ENCODE results near the gene LRRC36.

Gene LRRC36

DNA sequence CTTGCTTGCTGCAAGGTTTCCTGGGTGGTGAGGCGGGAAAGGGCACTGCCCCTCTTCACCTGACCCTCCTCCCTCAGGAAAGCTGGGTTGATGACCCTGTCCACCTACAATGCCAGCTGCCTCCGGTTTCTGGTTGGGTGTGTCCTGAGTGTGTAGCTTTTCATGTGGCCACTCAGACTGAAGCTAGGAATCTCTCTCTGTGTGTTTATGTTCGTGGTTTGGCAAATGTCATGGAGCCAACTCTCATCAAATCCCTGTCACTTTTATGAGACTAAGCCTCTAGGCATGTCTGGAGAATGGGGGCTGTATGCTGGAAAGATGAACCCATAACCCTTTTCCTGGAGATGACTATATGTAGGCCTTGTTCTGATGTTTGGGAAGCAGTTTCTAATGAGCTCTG is 30.2 kb upstream of the LRRC36 start:
- no peak for DNase-seq

GRCh38 chr16:67298277-67298676 is 28.3 kb upstream of the LRRC36 start:
- DNase-seq, result no peak

DNA sequence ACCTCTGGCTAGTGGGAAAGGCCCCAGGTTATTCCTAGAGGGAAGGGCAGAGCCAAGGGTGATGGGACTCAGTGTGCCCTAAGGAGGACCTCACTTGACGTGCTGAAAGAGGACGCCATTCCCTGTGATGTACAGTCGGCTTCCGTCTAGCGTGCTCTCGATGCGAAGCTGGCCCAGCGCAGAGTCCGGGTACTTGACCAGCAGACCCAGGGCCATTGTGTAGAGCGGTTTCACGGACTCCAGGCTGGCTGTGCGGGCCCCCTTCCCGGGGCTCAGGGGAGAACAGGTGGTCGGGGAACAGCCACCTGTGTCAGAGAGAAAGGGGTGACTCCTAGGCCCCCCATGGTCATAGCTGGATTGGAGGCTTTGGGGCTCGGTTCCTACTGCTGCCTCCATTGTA is 27.3 kb upstream of the LRRC36 start:
- DNase-seq, result no peak

DNA sequence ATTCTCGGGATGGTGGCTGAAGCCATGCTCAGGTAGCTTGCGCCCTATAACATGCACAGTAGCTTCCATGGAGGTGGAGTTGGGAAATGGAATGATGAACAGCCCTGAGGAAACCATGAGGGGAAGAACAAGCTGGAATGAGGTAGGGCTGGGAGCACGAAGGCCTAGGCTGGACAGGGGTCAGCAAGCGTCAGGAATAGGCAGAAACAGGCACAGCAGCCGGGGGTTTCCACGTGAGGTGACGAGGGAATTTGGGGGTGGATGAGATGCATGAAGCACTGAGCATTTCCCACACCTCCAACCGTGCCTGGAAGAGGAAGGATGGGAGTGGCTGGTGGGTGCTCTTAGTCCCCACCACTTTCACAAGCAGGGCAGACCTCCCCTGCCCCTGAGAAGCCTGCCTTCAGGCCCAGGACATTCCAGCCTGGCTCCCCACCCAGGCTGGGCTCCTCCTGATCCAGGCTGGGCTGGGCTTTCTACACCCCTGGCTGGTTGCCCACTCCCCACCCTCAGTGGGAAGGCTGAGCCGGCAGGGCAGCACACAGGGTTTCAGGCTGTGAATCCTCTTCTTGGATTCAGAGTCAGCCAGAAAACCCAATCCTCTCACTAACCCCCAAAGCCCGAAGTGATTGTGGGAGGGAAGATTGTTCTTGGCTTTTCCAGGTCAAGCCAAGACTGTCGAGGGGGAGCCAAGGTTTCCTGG is 25.4 kb upstream of the LRRC36 start:
- no peak for DNase-seq

DNA sequence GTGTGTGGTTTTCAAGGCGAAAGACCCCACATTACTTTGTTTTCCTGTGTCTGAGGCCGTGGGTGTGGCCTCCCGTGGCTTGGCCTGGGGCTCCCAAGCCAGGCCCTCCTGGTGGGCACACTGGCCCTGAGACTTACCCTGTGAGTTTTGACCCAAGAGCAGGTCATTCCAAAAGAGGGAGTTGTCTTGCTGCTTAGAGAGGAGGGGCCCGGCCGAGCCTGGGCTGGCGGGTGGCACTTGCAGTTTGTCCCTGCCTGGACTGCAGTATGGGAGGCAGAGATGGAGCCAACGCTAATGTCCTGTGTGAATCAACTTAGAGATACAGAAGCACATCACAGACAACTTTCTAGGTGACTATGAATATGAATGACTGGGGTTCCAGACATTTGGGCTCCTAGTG is 24.5 kb upstream of the LRRC36 start:
- no peak for DNase-seq

GRCh38 chr16:67302970-67303369 is 23.6 kb upstream of the LRRC36 start:
- no peak for DNase-seq

GRCh38 chr16:67304020-67304419 is 22.6 kb upstream of the LRRC36 start:
- DNase-seq, result no peak

- no peak for DNase-seq
Measured at GRCh38 chr16:67305216-67306071, 21.2 kb upstream of the LRRC36 start.

GRCh38 chr16:67310561-67310960 is 16.1 kb upstream of the LRRC36 start:
- no peak for DNase-seq

- DNase-seq, result peak; percentile 83
Measured at GRCh38 chr16:67311607-67312488, 14.8 kb upstream of the LRRC36 start.

DNA sequence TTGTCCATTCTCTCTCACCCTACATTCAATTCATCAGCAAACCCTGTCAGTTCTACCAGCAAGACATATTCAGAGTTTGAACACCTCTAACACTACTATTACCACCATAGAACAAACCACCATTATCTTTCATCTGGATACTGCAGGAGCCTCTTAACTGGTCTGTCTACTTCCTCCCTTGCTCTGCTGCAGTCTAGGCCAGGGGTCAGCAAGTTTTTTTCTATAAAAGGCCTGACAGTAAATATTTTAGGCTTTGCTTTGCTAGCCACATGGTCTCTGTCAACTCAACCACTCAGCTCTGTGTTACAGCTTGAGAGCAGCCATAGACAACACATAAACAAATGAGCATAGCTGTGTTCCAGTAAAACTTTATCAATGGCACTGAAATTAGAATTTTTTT is 13.9 kb upstream of the LRRC36 start:
- no peak for DNase-seq

DNA sequence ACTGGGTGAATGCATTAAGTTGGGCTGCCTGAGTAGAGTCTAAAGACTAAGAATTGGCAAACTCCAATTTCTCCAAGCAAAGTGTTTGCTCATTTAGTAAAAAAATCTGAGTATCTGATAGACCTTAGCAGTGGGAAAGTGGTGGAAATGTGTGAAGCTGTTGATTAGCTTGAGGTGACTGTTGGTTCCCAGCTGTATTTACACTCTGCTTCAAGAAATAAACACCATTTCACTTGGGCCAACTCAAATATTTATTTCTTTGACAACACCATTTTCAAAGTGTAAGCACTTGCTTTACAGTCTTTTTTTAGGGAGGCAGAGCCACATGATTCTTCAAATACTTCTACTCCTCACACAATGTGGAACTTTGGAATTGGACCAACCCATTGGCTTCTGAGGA is 8.8 kb upstream of the LRRC36 start:
- DNase-seq, result no peak

- DNase-seq, result no peak
Measured at GRCh38 chr16:67326115-67326471, 522 bp upstream of the LRRC36 start.

DNA sequence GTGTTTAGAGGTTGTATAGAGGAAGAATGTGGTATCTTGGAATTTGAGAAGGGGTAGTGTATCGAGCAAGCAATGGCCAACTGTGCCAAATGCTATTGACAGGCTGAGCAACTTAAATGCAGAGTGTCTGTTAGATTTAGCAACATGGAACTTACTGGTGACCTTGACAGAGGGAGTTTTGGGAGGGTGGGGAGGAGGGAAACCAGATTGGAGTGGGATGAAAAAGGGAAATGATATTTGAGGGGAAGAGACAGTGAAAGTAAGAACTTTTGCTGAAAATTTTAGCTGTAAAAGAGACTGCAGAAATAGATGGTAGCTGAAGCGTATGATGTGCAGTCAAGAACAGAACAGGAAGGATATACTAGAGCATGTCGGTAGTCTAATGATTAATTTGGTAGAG is 1.1 kb downstream of the LRRC36 start:
- DNase-seq, result no peak

- DNase-seq, result no peak
Measured at GRCh38 chr16:67329901-67330300, 3.3 kb downstream of the LRRC36 start.

GRCh38 chr16:67333315-67333714 is 6.7 kb downstream of the LRRC36 start:
- DNase-seq, result no peak

DNA sequence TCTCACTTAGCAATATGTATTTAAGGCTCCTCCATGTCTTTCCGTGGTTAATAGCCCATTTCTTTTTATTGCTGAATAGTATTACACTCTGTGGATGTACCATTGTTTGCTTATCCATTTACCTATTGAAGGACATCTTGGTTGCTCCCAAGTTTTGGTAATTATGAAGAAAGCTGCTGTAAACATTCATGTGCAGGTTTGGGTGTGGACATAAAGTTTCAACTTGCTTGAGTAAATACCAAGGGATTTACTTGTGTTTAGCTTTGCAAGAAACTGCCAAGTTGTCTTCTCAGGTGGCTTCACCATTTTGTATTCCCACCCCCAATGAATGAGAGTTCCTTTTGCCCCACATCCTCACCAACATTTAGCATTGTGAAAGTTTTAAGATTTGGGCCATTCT is 9.5 kb downstream of the LRRC36 start:
- DNase-seq, result no peak

- no peak for DNase-seq
Measured at GRCh38 chr16:67336648-67337047, 10.0 kb downstream of the LRRC36 start.

DNA sequence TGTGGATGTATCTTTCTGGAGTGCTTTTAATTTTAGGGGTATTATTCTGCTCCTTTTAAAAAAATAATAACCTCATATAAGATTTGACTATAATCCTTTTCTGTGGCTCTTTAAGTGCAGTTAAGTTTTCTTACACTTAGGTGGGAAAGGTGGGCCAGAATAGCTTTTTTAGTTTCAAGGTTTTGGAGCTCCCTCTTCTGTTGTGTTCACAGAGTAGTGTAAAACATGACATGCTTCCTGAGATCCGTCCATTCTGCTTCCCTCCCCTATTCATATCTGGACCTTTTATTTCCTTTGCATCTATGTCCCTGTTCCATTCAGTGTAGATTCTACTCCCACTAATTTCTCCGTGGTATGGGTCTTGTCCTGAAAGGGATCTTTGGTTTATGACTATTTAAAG is 12.8 kb downstream of the LRRC36 start:
- DNase-seq, result no peak

- DNase-seq, result no peak
Measured at GRCh38 chr16:67341250-67341649, 14.6 kb downstream of the LRRC36 start.

DNA sequence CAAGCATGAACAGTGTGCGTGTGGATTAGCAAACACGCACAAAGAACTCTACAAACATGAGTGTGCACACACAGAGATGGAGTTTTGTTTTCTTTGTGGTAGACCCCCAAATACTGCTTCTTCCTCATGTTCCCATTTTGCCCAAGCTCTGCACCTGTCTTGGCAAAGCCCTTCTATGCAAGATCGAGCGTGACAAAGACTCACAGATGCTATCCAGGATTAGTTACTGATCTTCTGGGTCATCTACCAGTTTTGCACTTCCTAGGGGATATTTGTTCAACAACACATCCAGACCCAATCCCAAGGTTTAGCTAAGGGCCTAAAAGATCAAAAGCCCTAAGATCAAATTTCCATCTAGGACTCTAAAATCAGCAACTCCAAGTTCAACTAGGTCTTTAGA is 16.0 kb downstream of the LRRC36 start:
- no peak for DNase-seq

DNA sequence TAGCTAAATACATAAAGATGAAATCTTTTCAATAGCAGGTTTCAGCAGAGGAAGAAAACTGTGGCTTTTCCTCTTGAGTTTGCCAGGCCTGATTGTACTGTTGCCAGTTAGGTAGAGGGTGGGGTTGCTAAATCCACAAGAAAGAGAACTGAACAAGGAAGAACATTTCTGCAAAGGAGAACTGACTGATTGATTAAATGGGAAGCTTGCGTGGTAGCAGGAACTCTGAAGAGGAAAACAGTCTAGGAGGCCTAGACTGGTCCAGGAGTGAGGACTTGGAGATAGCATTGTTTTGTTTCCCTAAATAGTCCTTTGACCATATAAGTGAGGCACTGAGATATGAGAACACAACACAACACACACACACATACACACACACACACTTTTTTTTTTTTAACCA is 18.8 kb downstream of the LRRC36 start:
- no peak for DNase-seq

DNA sequence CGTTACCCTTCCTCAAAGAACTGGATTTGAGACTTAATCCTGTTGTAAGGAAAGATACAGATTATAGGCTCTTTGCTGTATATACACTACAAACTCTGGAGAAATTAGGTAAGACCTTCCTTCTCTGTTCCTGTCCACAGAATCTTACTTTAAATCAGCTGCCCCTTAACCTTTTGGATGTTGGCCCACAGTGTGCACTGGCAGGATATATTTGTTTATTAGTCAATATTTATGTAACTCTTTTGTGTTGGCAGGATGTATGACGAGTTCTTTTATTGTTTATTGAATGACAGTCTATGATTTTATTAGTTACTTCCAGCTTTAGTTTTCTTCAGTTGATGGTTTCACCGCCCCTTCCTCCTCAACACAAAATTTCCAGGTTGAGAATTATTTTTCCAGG is 19.7 kb downstream of the LRRC36 start:
- no peak for DNase-seq

DNA sequence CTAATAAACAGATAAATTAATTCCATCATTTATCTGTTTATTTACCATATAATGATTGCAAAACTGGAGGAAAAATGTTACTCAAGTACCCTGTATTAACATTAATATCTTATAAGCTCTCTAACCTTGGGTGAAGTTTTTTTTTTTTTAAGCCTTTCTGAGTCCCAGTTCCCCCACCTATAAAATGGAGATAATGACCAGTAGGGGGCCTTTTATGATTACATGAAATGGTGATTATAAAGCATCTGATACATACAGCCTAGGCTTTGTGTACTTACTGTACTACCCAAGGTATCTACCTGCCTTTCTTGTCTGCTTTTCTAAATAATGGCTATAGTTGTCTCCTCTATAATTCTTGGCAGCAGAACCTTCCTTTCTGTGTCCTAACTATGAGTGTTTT is 22.6 kb downstream of the LRRC36 start:
- no peak for DNase-seq

Data from 8988T (cell line).